ENCODE results near the gene SLC25A17.
"Not testable (repeated sequence)": the region's sequence is repeated elsewhere in the genome, so short reads cannot be mapped to it uniquely, and the experiment has no call there.

The SLC25A17 gene

DNA sequence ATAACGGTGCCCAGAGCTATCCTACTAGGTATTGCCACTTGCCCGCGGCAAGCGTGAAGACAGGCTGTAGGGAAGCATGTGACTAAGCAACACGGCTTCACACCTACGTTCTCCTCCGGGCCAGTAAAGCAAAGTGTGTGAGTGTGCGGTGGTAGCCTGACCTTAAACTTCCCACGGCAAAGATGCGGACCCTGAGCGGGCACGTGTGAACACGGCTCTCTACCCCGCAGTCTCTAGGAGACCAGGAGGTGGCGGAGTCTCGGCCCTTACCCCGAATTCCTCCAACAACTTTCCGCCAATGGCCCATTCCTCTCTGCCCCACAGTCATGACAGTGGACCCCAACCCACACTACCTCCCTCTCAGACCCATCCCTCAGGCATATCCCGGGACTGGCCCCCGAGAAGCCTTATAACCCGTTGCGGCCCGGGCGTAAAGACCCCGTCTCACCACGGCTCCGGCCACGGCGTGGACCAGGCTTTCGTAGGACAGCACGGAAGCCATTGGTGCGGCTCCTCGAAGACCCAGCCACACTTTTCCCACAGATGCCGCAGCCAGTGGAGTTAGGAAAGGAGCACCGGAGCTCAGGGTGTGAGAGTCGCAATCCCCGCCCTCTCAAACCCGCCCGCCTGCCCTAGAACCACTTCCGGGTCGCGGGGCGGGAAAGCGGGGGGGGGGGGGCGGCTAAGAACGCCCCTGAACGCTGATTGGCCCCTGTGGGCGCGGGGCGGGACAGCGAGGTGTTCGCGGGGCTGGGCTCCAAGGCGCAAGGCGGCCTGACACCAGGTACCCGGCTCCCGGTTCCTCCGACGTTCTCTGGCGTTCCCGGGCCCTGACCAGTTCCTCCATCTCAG is at the start of gene SLC25A17:
SLC25A17 (minus strand) TSS at position 600 of the 852 bp plus-strand sequence; CDS start at position 502, 98 bp downstream.
- peak; percentile 35 for DNase-seq (ENCODE audit: low read depth, low spot score)

DNA sequence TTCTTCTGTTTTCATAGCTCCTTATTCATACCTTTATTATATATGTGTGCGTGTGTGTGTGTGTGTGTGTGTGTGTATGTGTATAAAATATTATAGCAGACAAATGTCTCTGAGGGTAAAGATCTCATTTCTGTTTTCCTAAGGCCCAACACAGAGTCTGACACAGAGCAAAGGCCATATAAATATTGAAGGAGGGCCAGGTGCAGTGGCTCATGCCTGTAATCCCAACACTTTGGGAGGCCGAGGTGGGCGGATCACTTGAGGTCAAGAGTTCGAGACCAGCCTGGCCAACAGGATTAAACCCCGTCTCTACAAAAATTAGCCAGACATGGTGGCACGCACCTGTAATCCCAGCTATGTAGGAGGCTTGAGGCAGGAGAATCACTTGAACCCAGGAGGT is 49.2 kb upstream of the SLC25A17 start:
- not testable (repeated sequence) for DNase-seq (ENCODE audit: low read depth, low spot score)

DNA sequence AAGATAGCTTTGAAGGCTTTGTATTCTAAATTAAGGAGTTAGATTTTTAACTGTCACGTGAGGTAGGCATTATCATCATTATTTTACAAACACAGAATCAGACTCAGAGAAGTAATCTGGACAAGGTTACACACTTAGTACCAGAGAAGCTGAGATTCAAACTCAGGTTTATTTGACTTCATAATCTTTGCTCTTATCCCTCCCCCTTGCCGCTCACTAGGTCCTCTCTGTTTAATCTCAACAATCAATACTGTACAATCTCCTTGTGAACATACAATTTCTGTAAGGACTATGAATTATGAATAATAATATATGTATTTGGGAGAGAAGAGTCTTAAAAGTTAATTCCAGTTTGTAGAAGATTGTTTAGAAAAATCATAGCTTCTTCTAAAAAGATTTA is 48.0 kb upstream of the SLC25A17 start:
- no peak for DNase-seq (ENCODE audit: low read depth, low spot score)

DNA sequence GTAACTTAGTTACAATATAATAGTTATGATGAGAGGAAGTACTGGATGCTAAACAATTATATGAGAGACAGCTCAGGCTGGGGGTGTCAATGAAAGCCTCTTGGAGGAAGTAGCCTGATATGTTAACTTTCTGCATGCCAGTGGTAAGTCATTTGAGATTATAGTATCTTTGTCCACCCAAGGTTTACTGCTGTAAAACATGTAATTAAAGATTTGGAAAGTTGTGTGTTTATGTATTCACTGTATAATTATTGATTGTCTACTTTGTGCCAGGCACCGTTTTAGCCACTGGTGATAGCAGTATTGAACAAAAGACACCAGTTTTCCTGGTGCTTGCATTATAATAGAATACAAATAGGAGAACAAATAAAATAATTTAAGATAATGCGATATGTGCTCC is 43.4 kb upstream of the SLC25A17 start:
- DNase-seq (ENCODE audit: low read depth, low spot score) = no peak

DNA sequence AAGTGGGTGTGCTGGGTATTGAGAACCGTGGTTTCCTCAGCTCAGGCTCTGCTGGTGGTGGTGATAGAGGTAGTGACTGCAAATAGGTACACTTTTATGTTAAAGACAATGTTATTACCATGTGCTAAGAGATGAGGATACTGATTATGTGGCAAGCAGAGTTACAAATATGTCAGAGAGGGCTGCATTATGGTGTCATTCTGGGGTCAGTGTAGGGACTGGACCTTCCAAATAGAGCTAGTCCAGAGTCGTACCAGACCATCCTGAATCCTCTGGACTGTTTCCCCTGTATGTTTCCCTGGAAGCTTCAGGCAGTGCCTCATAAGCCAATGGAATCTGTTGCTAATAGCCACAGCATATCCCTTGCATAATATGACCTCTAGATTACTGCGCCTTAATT is 42.9 kb upstream of the SLC25A17 start, which contains the start of gene DNAJB7:
DNAJB7 (minus strand) TSS at position 101 of the 400 bp plus-strand sequence. CDS start 119 bp downstream, outside the sequence.
- no peak for DNase-seq (ENCODE audit: low read depth, low spot score)

- DNase-seq (ENCODE audit: low read depth, low spot score) = no peak
Observed at GRCh38 chr22:40857309-40857855, 38.2 kb upstream of the SLC25A17 start.

- DNase-seq (ENCODE audit: low read depth, low spot score) = peak; percentile 89
Observed at GRCh38 chr22:40856513-40857308, 37.6 kb upstream of the SLC25A17 start, which contains the start of the genes ST13 and XPNPEP3. TSS of gene ST13 (minus strand) at chr22:40856639. CDS start at chr22:40856540, 99 bp downstream. TSS of gene XPNPEP3 (plus strand) at chr22:40857148. CDS start at chr22:40857182, 34 bp downstream.

DNA sequence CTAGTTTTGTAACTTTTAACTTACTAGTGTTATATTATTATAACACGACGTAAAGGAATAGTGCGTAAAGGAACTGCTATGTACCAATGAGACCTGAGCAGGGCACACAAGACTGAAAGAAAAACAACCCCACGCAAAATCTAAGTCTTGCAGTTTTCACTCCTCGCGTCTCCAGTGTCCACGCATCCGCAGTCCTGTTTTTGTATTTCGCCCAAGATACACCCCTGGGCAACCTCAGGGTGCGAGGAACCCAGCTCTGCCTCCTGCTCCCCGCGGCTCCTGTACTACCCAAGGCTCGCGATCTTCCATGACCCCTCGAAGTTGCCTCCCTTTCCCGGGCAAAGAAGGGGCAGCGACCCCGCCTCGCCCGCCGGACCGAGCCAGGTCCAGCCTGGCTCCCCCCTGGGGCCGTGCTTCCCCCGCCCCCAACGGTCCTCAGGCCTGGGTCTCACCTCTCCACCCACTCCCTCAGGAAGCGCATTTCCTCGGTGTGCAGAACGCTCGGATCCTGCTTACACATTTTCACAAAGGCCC is 36.9 kb upstream of the SLC25A17 start:
- DNase-seq (ENCODE audit: low read depth, low spot score) = no peak

GRCh38 chr22:40855071-40855978 is 36.2 kb upstream of the SLC25A17 start:
- no peak for DNase-seq (ENCODE audit: low read depth, low spot score)

GRCh38 chr22:40853961-40854360 is 34.8 kb upstream of the SLC25A17 start:
- DNase-seq (ENCODE audit: low read depth, low spot score) = no peak

- no peak for DNase-seq (ENCODE audit: low read depth, low spot score)
Observed at GRCh38 chr22:40853333-40853732, 34.2 kb upstream of the SLC25A17 start.

GRCh38 chr22:40845816-40846215 is 26.7 kb upstream of the SLC25A17 start:
- not testable (repeated sequence) for DNase-seq (ENCODE audit: low read depth, low spot score)

- DNase-seq (ENCODE audit: low read depth, low spot score) = no peak
Observed at GRCh38 chr22:40844951-40845350, 25.8 kb upstream of the SLC25A17 start.

DNA sequence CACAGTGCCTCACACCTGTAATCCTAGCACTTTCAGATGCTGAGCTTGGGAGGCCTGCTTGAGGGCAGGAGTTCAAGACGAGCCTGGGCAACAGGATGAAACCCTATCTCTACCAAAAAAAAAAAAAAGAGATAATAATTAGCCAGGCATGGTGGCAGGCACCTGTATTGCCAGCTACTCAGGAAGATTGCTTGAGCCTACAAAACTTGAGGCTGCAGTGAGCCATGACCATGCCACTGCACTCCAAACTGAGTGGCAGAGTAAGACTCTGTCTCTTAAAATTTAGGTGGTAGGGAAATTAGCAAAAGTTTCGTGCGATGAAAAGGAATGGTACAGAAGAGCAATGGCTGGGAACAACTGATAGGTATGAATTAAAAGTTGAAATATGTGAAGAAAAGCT is 19.3 kb upstream of the SLC25A17 start:
- no peak for DNase-seq (ENCODE audit: low read depth, low spot score)

GRCh38 chr22:40834619-40835018 is 15.5 kb upstream of the SLC25A17 start:
- no peak for DNase-seq (ENCODE audit: low read depth, low spot score)

DNA sequence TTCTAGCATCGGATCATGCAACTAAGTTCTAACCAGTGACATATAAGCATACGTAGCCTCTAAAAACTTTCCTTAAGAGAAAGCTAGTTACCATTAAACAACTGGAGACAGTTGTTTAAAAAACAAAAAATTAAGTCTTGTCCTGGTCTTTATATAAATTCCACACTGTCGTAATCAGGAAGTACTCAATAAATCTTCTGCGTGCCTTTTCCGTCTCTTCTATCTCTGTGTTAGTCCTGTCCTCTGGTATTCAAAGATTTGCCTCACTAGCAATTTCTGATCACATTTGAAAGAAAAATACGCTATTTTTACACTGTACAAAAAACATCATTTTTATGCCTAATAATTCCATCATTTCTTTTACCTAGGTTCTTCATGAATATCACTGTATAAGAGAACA is 10.0 kb upstream of the SLC25A17 start:
- DNase-seq (ENCODE audit: low read depth, low spot score) = no peak

- no peak for DNase-seq (ENCODE audit: low read depth, low spot score)
Observed at GRCh38 chr22:40826984-40827741, 8.0 kb upstream of the SLC25A17 start.

DNA sequence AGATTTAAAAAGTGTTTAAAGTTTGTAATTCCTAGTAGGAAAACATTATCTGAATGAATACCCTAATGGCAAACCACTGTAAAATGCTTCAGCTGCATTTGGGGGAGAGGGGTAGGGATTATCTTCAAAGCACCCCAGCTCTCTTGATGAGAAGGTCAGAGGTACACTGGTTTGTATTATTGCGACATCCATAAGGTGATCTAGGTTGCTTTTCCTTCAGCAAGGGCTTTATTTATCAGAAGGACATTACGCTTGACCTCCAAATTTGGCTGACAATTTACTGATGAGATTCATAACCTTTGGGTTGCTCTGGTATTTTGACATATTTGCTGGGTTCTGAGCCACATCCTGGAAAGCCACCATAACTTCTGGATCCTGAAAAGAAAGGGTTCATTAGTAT is 7.1 kb upstream of the SLC25A17 start:
- DNase-seq (ENCODE audit: low read depth, low spot score) = not testable (repeated sequence)

- DNase-seq (ENCODE audit: low read depth, low spot score) = no peak
Observed at GRCh38 chr22:40823426-40823825, 4.3 kb upstream of the SLC25A17 start.

GRCh38 chr22:40819599-40820140 is 524 bp upstream of the SLC25A17 start:
- DNase-seq (ENCODE audit: low read depth, low spot score) = no peak
